H1 (cell line): ENCODE measurements around the gene AGAP1. TPM values are rescaled to one million over a fixed set of nuclear protein-coding genes. Genes with fewer than 3 reads are reported as not detected.

Source experiments
- CTCF ChIA-PET: fragments of 300-600 bp; sonication (Branson Sonifier 250); formaldehyde crosslinking; loops from one replicate; lab custom pipeline; 2021; ENCODE audit not compliant: partially characterized antibody; lab: Charles Lee
- POLR2A ChIA-PET: fragments of 300-600 bp; sonication (Branson Sonifier 250); formaldehyde crosslinking; loops from one replicate; lab custom pipeline; 2021; ENCODE audit warnings: inconsistent platforms; ENCODE audit not compliant: partially characterized antibody; lab: Charles Lee
- DNase-seq, 2 experiments: peaks; one replicate each; pipeline versions ENCODE4 v3.0.0 to v3.0.0-alpha.2; 2010 to 2022; ENCODE audit warnings: low spot score in 2 of 2, low read depth in 1 of 2, mixed read lengths in 1 of 2
- FAIRE-seq: peaks from 2 replicates; lab custom pipeline; 2011; peaks lifted over from hg19 to GRCh38; lab: Jason Lieb, UNC
- H2AFZ ChIP-seq: 2 replicates; pipeline ENCODE4 v1.8.1; 2012; ENCODE audit warnings: low read length, inconsistent platforms
- H2AK5ac ChIP-seq: 2 replicates; pipeline ENCODE4 v1.6.1; 2013; ENCODE audit warnings: low read depth, low read length
- H2BK120ac ChIP-seq: replicated peaks from 2 replicates; pipeline ENCODE3; 2013; ENCODE audit warnings: low read depth, low read length, inconsistent platforms
- H2BK12ac ChIP-seq: 2 replicates; pipeline ENCODE4 v1.6.1; 2013; ENCODE audit warnings: low read depth, low read length
- H2BK15ac ChIP-seq: 2 replicates; pipeline ENCODE4 v1.6.1; 2013; ENCODE audit warnings: low read length
- H2BK20ac ChIP-seq: 2 replicates; pipeline ENCODE4 v1.6.1; 2013; ENCODE audit warnings: low read length
- H2BK5ac ChIP-seq: 2 replicates; pipeline ENCODE4 v1.6.1; 2013; ENCODE audit warnings: low read depth, low read length
- H3K14ac ChIP-seq: 2 replicates; pipeline ENCODE4 v1.6.1; 2013; ENCODE audit warnings: inconsistent platforms; ENCODE audit not compliant: insufficient read length
- H3K18ac ChIP-seq: 2 replicates; pipeline ENCODE4 v1.6.1; 2013; ENCODE audit warnings: low read length; ENCODE audit errors: extremely low read depth
- H3K23ac ChIP-seq: 2 replicates; pipeline ENCODE4 v1.6.1; 2013; ENCODE audit warnings: inconsistent platforms; ENCODE audit not compliant: insufficient read length
- H3K23me2 ChIP-seq: 2 replicates; pipeline ENCODE4 v1.6.1; 2013; ENCODE audit warnings: low read depth, low read length
- H3K27ac ChIP-seq: 2 replicates; pipeline ENCODE4 v1.6.1; 2011; ENCODE audit warnings: low read depth, low read length, inconsistent platforms
- H3K27me3 ChIP-seq, 4 experiments: replicated peaks in 1 of 4; 1 replicate in 1 of 4; 2 replicates in 3 of 4; pipeline versions ENCODE4 v1.6.1 to v1.8.1; 2011 to 2013; ENCODE audit warnings: low read length in 3 of 4, mild to moderate bottlenecking in 3 of 4, inconsistent platforms in 2 of 4, mixed read lengths in 2 of 4, moderate library complexity in 1 of 4; ENCODE audit not compliant: control insufficient read depth in 3 of 4, insufficient read depth in 3 of 4; ENCODE audit errors: extremely low read depth in 1 of 4
- H3K36me3 ChIP-seq, 4 experiments: 2 replicates each; pipeline versions ENCODE4 v1.6.1 to v1.8.1; 2011 to 2013; ENCODE audit warnings: mild to moderate bottlenecking in 4 of 4, low read length in 3 of 4, moderate library complexity in 2 of 4, control low read depth in 1 of 4, inconsistent platforms in 1 of 4; ENCODE audit not compliant: insufficient read depth in 4 of 4, control insufficient read depth in 2 of 4
- H3K4ac ChIP-seq: replicated peaks from 2 replicates; pipeline ENCODE3; 2013; ENCODE audit warnings: low read length, low read depth, mixed read lengths, inconsistent platforms; ENCODE audit not compliant: insufficient read length
- H3K4me1 ChIP-seq, 4 experiments: replicated peaks in 1 of 4; 1 replicate in 1 of 4; 2 replicates in 3 of 4; pipeline versions ENCODE4 v1.6.1 to v1.8.1; 2011 to 2013; ENCODE audit warnings: low read length in 3 of 4, inconsistent platforms in 2 of 4, mixed read lengths in 1 of 4; ENCODE audit not compliant: insufficient read depth in 4 of 4, control insufficient read depth in 3 of 4
- H3K4me2 ChIP-seq, 2 experiments: 2 replicates each; pipeline versions ENCODE4 v1.6.1 to v1.8.1; 2011 to 2013; ENCODE audit warnings: low read depth in 2 of 2, low read length in 2 of 2, control low read depth in 1 of 2, inconsistent platforms in 1 of 2, mild to moderate bottlenecking in 1 of 2; ENCODE audit not compliant: insufficient read depth in 1 of 2
- H3K4me3 ChIP-seq, 4 experiments: fragments of 200-600, 300-600 bp in 1 of 4; sonication (generic), shearing (Covaris generic), sonication (Bioruptor Twin) in 1 of 4; 2 replicates each; pipeline versions ENCODE4 v1.5.1 to v1.8.1; 2011 to 2016; ENCODE audit warnings: low read length in 4 of 4, low read depth in 3 of 4, control low read depth in 2 of 4, inconsistent platforms in 2 of 4, mild to moderate bottlenecking in 2 of 4, mixed read lengths in 1 of 4, moderate library complexity in 1 of 4; ENCODE audit not compliant: insufficient read depth in 2 of 4; ENCODE audit errors: extremely low read depth in 1 of 4
- H3K56ac ChIP-seq: replicated peaks from 2 replicates; pipeline ENCODE3; 2013; ENCODE audit warnings: low read depth, mild to moderate bottlenecking, mixed read lengths, low read length, inconsistent platforms; ENCODE audit not compliant: insufficient read length
- H3K79me1 ChIP-seq: 2 replicates; pipeline ENCODE4 v1.6.1; 2013; ENCODE audit warnings: low read depth, low read length, control low read depth
- H3K79me2 ChIP-seq, 2 experiments: 2 replicates each; pipeline versions ENCODE4 v1.6.1 to v1.8.1; 2012 to 2013; ENCODE audit warnings: low read length in 2 of 2, mild to moderate bottlenecking in 2 of 2, inconsistent platforms in 1 of 2; ENCODE audit not compliant: insufficient read depth in 2 of 2, control insufficient read depth in 1 of 2
- H3K9ac ChIP-seq, 4 experiments: replicated peaks in 1 of 4; 1 replicate in 1 of 4; 2 replicates in 3 of 4; pipeline versions ENCODE4 v1.6.1 to v1.8.1; 2011 to 2013; ENCODE audit warnings: low read depth in 3 of 4, low read length in 3 of 4, control low read depth in 2 of 4, mild to moderate bottlenecking in 2 of 4, moderate library complexity in 2 of 4, inconsistent platforms in 1 of 4; ENCODE audit errors: extremely low read depth in 1 of 4
- H3K9me3 ChIP-seq, 2 experiments: 2 replicates each; pipeline versions ENCODE4 v1.6.1 to v1.8.1; 2012 to 2013; ENCODE audit warnings: mild to moderate bottlenecking in 2 of 2, moderate library complexity in 2 of 2, control low read depth in 1 of 2, inconsistent platforms in 1 of 2, low read depth in 1 of 2, low read length in 1 of 2, mixed read lengths in 1 of 2; ENCODE audit not compliant: insufficient read depth in 2 of 2
- H4K20me1 ChIP-seq, 2 experiments: replicated peaks in 1 of 2; 2 replicates each; pipeline versions ENCODE3 to v1.8.1; 2011 to 2013; ENCODE audit warnings: inconsistent platforms in 2 of 2, low read length in 2 of 2, mild to moderate bottlenecking in 1 of 2; ENCODE audit not compliant: insufficient read depth in 2 of 2, control insufficient read depth in 1 of 2
- H4K5ac ChIP-seq: 2 replicates; pipeline ENCODE4 v1.6.1; 2013; ENCODE audit warnings: low read length, low read depth, mixed read lengths, inconsistent platforms; ENCODE audit not compliant: insufficient read length
- H4K8ac ChIP-seq: 2 replicates; pipeline ENCODE4 v1.8.0; 2013; ENCODE audit warnings: mild to moderate bottlenecking, moderate library complexity, low read length, inconsistent platforms; ENCODE audit not compliant: insufficient read depth; ENCODE audit errors: extremely low read depth
- H4K91ac ChIP-seq: replicated peaks from 2 replicates; pipeline ENCODE3; 2013; ENCODE audit warnings: low read length, mixed read lengths, inconsistent platforms; ENCODE audit not compliant: insufficient read length
- CBX8 ChIP-seq: fragments of 300-800, 300-1000 bp; sonication (generic); IDR thresholded peaks from 2 replicates; pipeline ENCODE4 v1.7.1; 2016; ENCODE audit warnings: low read depth, low read length, borderline replicate concordance
- CTBP2 ChIP-seq: IDR thresholded peaks from 2 replicates; pipeline ENCODE4 v1.7.0; 2011; ENCODE audit warnings: borderline replicate concordance, mild to moderate bottlenecking, moderate library complexity, mixed read lengths, low read length; ENCODE audit not compliant: insufficient read depth, insufficient read length
- FOSL1 ChIP-seq: IDR thresholded peaks from 2 replicates; pipeline ENCODE4 v1.6.1; 2011; ENCODE audit warnings: mild to moderate bottlenecking, low read depth, low read length, moderate library complexity; ENCODE audit not compliant: insufficient read depth
- GABPA ChIP-seq: IDR thresholded peaks from 2 replicates; pipeline ENCODE4 v1.6.1; 2011; ENCODE audit warnings: mild to moderate bottlenecking, low read length, moderate library complexity, borderline replicate concordance; ENCODE audit not compliant: insufficient read depth
- HDAC2 ChIP-seq, 2 experiments: fragments of 300-600 bp in 1 of 2; sonication (generic) in 1 of 2; IDR thresholded peaks; 2 replicates each; pipeline ENCODE4 v1.6.1; 2011 to 2012; ENCODE audit warnings: low read depth in 2 of 2, low read length in 2 of 2, mild to moderate bottlenecking in 2 of 2, moderate library complexity in 2 of 2, borderline replicate concordance in 1 of 2, inconsistent platforms in 1 of 2
- HDAC6 ChIP-seq: IDR thresholded peaks from one replicate; pipeline ENCODE4 v1.7.1; 2012; ENCODE audit warnings: low read depth, mild to moderate bottlenecking, inconsistent platforms, low read length, moderate library complexity
- KDM1A ChIP-seq: fragments of 200-600, 300-600 bp; sonication (generic); IDR thresholded peaks from 2 replicates; pipeline ENCODE4 v1.7.1; 2016; ENCODE audit warnings: mild to moderate bottlenecking, low read length, borderline replicate concordance
- POLR2A ChIP-seq, 2 experiments: IDR thresholded peaks; 1 replicate in 1 of 2; 2 replicates in 1 of 2; pipeline ENCODE4 v1.6.1; 2011; ENCODE audit warnings: low read depth in 2 of 2, low read length in 2 of 2, mild to moderate bottlenecking in 2 of 2; ENCODE audit errors: control extremely low read depth in 1 of 2
- RXRA ChIP-seq: IDR thresholded peaks from 2 replicates; pipeline ENCODE4 v1.6.1; 2011; ENCODE audit warnings: low read depth, mild to moderate bottlenecking, low read length, moderate library complexity; ENCODE audit not compliant: insufficient read depth
- SAP30 ChIP-seq: fragments of 300-600 bp; sonication (generic); IDR thresholded peaks from 2 replicates; pipeline ENCODE4 v1.7.1; 2012; ENCODE audit warnings: low read length, moderate library complexity, mild to moderate bottlenecking, inconsistent platforms; ENCODE audit not compliant: insufficient read depth, insufficient replicate concordance
- SRF ChIP-seq: IDR thresholded peaks from 2 replicates; pipeline ENCODE4 v1.6.1; 2011; ENCODE audit warnings: mild to moderate bottlenecking, low read depth, low read length, moderate library complexity
- ZNF274 ChIP-seq: IDR thresholded peaks from 2 replicates; pipeline ENCODE4 v1.7.0; 2012; ENCODE audit warnings: low read length, borderline replicate concordance; ENCODE audit errors: extremely low read depth
- WGBS, 2 experiments: shearing (Covaris generic) in 1 of 2; methylation state at CpG; one replicate each; pipeline versions ENCODE4 v1.1.6 to v1.1.7; 2013 to 2015; ENCODE audit warnings: low lambda C conversion rate in 2 of 2, mixed read lengths in 2 of 2, inconsistent platforms in 1 of 2, low coverage in 1 of 2, missing lambda C conversion rate in 1 of 2; ENCODE audit not compliant: insufficient replicate concordance in 2 of 2, insufficient coverage in 1 of 2, insufficient read length in 1 of 2; ENCODE audit errors: extremely low coverage in 1 of 2, missing lambda C conversion rate in 1 of 2; 5-methylcytosine and 5-hydroxymethylcytosine counted together
- polyA plus RNA-seq, 7 experiments: library from polyadenylated mRNA; depleted of rRNA in 3 of 7; stranded (reverse) in 5 of 7; unstranded in 2 of 7; fragments of >200 nt in 5 of 7; fragments of 200-250 nt in 2 of 7; gene quantifications; 1 replicate in 5 of 7; 2 replicates in 1 of 7; 4 replicates in 1 of 7; pipeline versions ENCODE4 v1.2.1 to v1.2.3, GENCODE V29; 2011 to 2013; ENCODE audit warnings: missing spikeins in 2 of 7, mixed read lengths in 2 of 7
- total RNA-seq: library from RNA; stranded (reverse); fragmentation: NEBNext Ultra II Directional; extraction: Animal tissue kit (Norgen Biotek cat#: 25700); gene quantifications from 2 replicates; pipeline ENCODE4 v1.2.1, GENCODE V29; 2021
- TF ChIP-seq, protein P1 (sequence below): IDR thresholded peaks from 2 replicates; pipeline ENCODE4 v1.6.1; 2011; ENCODE audit warnings: low read depth, mild to moderate bottlenecking, low read length; ENCODE audit not compliant: insufficient read depth

Gene AGAP1
- total and polyA plus RNA-seq, 2 of the 8 experiments (the other 6 are each of a cell fraction or from before 2014, with no cell fraction given): 18.1 to 39.4 TPM

GRCh38 chr2:236136538-236136937 lies 642.7 kb downstream of the AGAP1 start:
- WGBS, 2 experiments: 96% methylated on average over 19 of the region's 19 CpGs; no CpG with 5 or more reads in 1 of the 2 experiments

More at GRCh38 chr2:236136538-236136937, 642.7 kb downstream of the AGAP1 start:
- H2BK20ac ChIP-seq: no peak overlapping the region
- no peak overlapping the region for H3K23ac ChIP-seq
- peaks cover 0 to 2% (median 0%) of the 10 kb centered on the region in 4 experiments; a peak in 1 of 7 replicates for H3K4me1 ChIP-seq
- 0 out of 2 replicates have a peak overlapping the region, but pooled peaks have one; percentile 34 for H2AK5ac ChIP-seq
- no peak overlapping the region for H2BK12ac ChIP-seq
- no peak for DNase-seq
- no peak overlapping the region for H3K9ac ChIP-seq
- 0 out of 2 replicates have a peak overlapping the region, but pooled peaks have one; percentile 16 for H2BK15ac ChIP-seq
- no peak overlapping the region for H3K4me2 ChIP-seq
- TF ChIP-seq HDAC2 (IDR thresholded peaks at IDR 0.05; ENCODE audit: borderline replicate concordance in 1 of 2, low read depth in 2 of 2, low read length in 2 of 2) (no peak), ZNF274 (no peak), FOSL1 (no peak), SRF (no peak), GABPA (no peak), POLR2A (IDR thresholded peaks at IDR 0.05; ENCODE audit: control extremely low read depth in 1 of 2, low read depth in 2 of 2, low read length in 2 of 2) (no peak), SAP30 (no peak), KDM1A (no peak), CBX8 (no peak), CTBP2 (no peak), RXRA (no peak), HDAC6 (no peak)
- TF ChIP-seq, protein P1, sequence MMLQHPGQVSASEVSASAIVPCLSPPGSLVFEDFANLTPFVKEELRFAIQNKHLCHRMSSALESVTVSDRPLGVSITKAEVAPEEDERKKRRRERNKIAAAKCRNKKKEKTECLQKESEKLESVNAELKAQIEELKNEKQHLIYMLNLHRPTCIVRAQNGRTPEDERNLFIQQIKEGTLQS: no peak
- H3K4ac ChIP-seq: no peak overlapping the region
- H4K20me1 ChIP-seq: no peaks in the 10 kb centered on the region
- H3K23me2 ChIP-seq: no peaks in the 10 kb centered on the region
- H4K91ac ChIP-seq: no peak overlapping the region
- POLR2A ChIA-PET: no interaction called here
- no peak overlapping the region for H3K14ac ChIP-seq
- no peaks in the 10 kb centered on the region for H3K36me3 ChIP-seq
- H3K79me1 ChIP-seq: no peaks in the 10 kb centered on the region
- no peak for FAIRE-seq
- no peak overlapping the region for H3K27ac ChIP-seq
- no peak overlapping the region for H2BK5ac ChIP-seq
- CTCF ChIA-PET: interaction anchor here (0.6 to 1.4 kb wide), 5 partner anchors 44 to 371 kb away, joined by 3 to 4 read pairs (median 3); no protein-coding TSS in a partner anchor
- no peak overlapping the region for H3K56ac ChIP-seq
- H3K9me3 ChIP-seq: no peaks in the 10 kb centered on the region
- H3K4me3 ChIP-seq: no peak overlapping the region
- H3K79me2 ChIP-seq: no peaks in the 10 kb centered on the region
- no peak overlapping the region for H2BK120ac ChIP-seq
- no peak overlapping the region; the same call in 1 of the 2 replicates for H3K18ac ChIP-seq
- no peak overlapping the region for H4K8ac ChIP-seq
- H4K5ac ChIP-seq: no peak overlapping the region
- H2AFZ ChIP-seq: no peak overlapping the region
- H3K27me3 ChIP-seq: peaks cover 0 to 2% (median 0%) of the 10 kb centered on the region in 4 experiments; a peak in 1 of 7 replicates
